Activated CD4-positive, alpha-beta T cell treated with anti-CD3 and anti-CD28 coated beads, Interleukin-2, amount 10 ng/mL, durations not matched to agents 24 days and 14 days (primary cell): ENCODE results near the gene TMEM126A. TPM values are rescaled to one million over a fixed set of nuclear protein-coding genes. Genes with fewer than 3 reads are reported as not detected.
"Not testable (repeated sequence)": the region's sequence is repeated elsewhere in the genome, so short reads cannot be mapped to it uniquely, and the experiment has no call there.

Experiments
- DNase-seq: peaks from one replicate; pipeline ENCODE4 v3.0.0; 2022
- H3K27ac Mint-ChIP-seq: one replicate; pipeline ENCODE4 v1.8.0; 2022; ENCODE audit warnings: mild to moderate bottlenecking, mixed read lengths
- H3K27me3 Mint-ChIP-seq: one replicate; pipeline ENCODE4 v1.8.0; 2022; ENCODE audit warnings: mixed read lengths
- H3K36me3 Mint-ChIP-seq: one replicate; pipeline ENCODE4 v1.8.0; 2022; ENCODE audit warnings: low read depth, mild to moderate bottlenecking, mixed read lengths
- H3K4me1 Mint-ChIP-seq: one replicate; pipeline ENCODE4 v1.8.0; 2021; ENCODE audit warnings: mixed read lengths
- H3K4me3 Mint-ChIP-seq: one replicate; pipeline ENCODE4 v1.8.0; 2022; ENCODE audit warnings: mild to moderate bottlenecking, moderate library complexity, mixed read lengths
- H3K9me3 Mint-ChIP-seq: one replicate; pipeline ENCODE4 v1.8.0; 2021; ENCODE audit warnings: mixed read lengths
- intact Hi-C: fragments of 100-400 bp; cut with micrococcal nuclease; formaldehyde crosslinking; loops from one replicate; pipeline ENCODE4 v1.15.1; 2023
- total RNA-seq: library from RNA; stranded (reverse); gene quantifications from 2 replicates; pipeline ENCODE4 v1.2.3, GENCODE V29; 2022

TMEM126A gene
- total RNA-seq, 1 donor from 2014 or later: 52.5 TPM

DNA sequence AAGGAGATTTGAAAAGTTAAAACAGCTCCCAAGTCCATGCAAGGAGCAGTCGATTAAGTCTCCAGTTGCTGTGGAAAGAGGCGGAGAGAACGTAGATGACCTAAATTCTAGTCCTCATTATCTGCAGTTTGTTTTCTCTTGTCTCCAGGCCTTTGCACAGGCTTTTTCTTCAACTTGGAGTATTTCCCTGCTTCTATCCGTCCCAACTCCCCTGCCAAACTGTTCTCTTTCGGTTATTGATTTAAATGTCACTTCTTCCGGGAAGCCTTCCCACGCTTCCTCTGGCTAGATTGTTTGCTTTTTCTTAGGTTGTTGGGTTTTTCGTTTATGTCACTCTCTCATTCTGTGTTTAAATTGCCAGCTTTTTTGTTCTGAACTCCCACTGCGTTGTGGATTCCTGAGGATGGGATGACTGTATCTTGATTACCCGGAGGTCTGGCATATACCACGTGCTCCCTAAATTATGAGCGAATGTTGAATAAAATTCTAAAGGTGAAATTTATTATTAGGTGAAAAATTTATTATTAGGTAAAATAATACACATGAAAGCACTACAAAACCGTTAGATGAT is 18.9 kb upstream of the TMEM126A start:
- Mint-ChIP-seq H3K4me3 (peak overlapping the region; percentile 96), H3K27me3 (peaks cover 2% of the 10 kb centered on the region), H3K27ac (peak overlapping the region; percentile 95), H3K4me1 (peaks cover 42% of the 10 kb centered on the region), H3K36me3 (peaks cover 23% of the 10 kb centered on the region), H3K9me3 (no peaks in the 10 kb centered on the region)
- DNase-seq: no peak
- intact Hi-C loops: loop anchor here (1.0 to 5.0 kb wide), 8 partner anchors 18 to 1178 kb away; partner anchors contain the start of genes EED, HIKESHI, PICALM and TMEM126A

DNA sequence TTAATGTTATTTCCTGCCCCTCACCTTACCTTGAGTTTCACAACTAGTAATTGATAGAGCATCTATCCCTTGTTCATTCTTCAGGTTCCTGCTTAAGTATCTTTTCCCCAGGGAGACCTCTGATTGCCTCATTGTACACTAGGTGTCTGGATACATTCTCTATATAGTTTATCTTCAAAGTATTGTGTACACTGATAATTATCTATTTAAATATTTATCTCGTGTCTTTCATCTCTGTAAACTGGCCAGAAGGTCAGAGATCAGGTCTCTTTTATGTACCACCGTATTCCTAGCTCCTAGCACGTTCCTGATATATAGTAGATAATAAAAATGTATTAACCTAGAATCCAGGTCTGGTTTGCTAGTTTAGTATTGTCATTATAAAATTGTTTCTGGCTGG is 13.0 kb upstream of the TMEM126A start:
- intact Hi-C loops: no loop called here
- H3K4me1 Mint-ChIP-seq: peaks cover 8% of the 10 kb centered on the region
- DNase-seq: no peak
- H3K27me3 Mint-ChIP-seq: no peaks in the 10 kb centered on the region
- no peak overlapping the region for H3K27ac Mint-ChIP-seq
- H3K36me3 Mint-ChIP-seq: peaks cover 48% of the 10 kb centered on the region
- no peak overlapping the region for H3K4me3 Mint-ChIP-seq
- H3K9me3 Mint-ChIP-seq: no peaks in the 10 kb centered on the region

DNA sequence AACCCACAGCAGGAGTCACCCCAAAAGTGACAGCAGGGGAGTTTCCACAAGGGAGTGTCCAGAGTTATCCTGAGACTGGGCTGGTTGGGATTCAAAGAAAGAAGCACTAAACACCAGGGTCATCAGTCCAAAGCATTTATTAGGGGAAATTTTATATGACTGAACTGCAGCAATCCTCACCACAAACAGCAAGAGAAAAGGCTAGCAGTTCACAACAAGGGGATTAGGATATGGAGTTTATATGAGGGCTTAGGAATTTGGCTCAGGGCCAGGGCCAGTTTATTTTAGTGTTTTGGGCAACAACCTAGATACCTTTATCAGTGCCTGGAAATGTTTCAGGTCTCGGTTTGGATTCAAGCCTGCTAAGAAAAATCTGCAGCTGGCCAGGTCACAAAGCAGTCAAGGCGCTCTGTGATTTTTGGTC is 4.6 kb upstream of the TMEM126A start:
- H3K27ac Mint-ChIP-seq: no peak overlapping the region
- H3K27me3 Mint-ChIP-seq: peaks cover 33% of the 10 kb centered on the region
- DNase-seq: no peak
- H3K9me3 Mint-ChIP-seq: no peaks in the 10 kb centered on the region
- H3K36me3 Mint-ChIP-seq: peaks cover 11% of the 10 kb centered on the region
- intact Hi-C loops: no loop called here
- no peaks in the 10 kb centered on the region for H3K4me1 Mint-ChIP-seq
- no peak overlapping the region for H3K4me3 Mint-ChIP-seq

DNA sequence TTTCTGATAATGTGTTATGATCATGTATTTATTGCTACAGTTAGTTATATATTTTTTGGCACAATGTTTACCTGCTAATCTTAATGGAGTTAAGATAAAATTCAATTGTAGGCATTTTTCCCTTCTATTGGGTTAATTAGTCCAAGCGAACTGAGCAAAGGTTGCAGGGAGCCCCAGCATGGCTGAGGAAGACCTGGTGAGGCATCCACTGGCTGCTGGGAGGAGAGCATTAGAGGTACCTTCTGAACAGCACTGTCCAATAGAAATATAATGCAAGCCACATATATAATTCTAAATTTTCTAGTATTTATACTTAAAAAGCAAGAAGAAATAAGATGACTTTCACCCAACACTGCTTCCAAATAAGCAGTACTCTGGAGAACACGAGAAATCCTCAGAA is 689 bp upstream of the TMEM126A start:
- peaks cover 26% of the 10 kb centered on the region for H3K27me3 Mint-ChIP-seq
- H3K27ac Mint-ChIP-seq: peak overlapping the region; percentile 98
- peak; percentile 54 for DNase-seq
- H3K4me3 Mint-ChIP-seq: peak overlapping the region; percentile 98
- peaks cover 13% of the 10 kb centered on the region for H3K4me1 Mint-ChIP-seq
- intact Hi-C loops: loop anchor here (1.0 kb wide), 1 partner anchor 19 kb away; the partner anchor contains the start of gene TMEM126B
- H3K36me3 Mint-ChIP-seq: peaks cover 13% of the 10 kb centered on the region
- H3K9me3 Mint-ChIP-seq: no peaks in the 10 kb centered on the region

DNA sequence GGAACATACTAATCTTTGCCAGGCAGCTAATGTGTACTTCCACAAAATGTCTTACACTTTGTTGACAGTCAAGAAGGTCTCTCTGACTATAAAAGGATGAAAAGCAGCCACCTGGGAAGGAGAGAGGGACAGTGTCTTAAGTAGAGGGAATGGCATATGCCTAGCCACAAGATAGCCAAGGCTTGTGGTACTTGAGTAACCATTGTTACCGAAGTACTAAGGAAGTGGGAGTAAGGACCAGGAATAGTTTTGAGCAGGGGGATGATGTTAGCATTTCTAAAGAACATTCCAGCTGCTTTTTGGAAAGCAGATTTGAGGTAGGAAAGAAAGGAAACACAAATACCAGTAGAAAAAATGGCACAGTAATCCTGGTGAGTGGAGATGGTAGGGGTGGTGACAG is 3.4 kb downstream of the TMEM126A start:
- no peaks in the 10 kb centered on the region for H3K27me3 Mint-ChIP-seq
- H3K36me3 Mint-ChIP-seq: peaks cover 26% of the 10 kb centered on the region
- H3K27ac Mint-ChIP-seq: no peak overlapping the region
- no peak for DNase-seq
- no peaks in the 10 kb centered on the region for H3K9me3 Mint-ChIP-seq
- intact Hi-C loops: no loop called here
- peaks cover 25% of the 10 kb centered on the region for H3K4me1 Mint-ChIP-seq
- H3K4me3 Mint-ChIP-seq: no peak overlapping the region

DNA sequence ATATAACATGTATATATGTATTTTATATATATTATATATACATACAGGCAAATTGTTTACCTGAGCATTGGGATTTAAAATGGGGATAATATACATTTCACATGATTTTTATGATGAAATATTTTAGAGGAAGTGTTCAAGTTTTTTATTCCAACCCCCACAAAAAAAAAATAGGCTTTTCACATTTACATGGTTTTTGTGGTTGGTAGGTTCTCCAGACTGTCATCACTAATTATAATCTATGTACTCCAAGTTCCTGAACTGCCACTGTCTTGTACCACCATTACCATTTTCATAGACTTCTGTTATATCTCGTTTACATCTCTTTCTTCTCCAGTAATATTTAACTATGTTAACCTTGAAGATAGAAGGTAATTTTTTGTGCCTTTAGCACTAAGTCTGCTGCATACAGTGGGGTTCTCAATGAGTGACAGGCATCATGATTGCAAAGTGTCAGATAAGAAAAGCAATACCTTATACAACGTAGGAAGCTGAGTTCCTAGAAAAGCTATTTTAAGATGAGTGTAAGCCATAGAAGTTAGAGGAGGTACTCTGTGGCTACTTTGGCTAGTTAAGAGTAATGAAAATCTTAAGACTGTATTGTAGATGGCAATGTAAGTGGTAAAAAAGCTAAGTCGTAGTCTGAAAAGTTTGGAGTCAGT is 5.2 kb downstream of the TMEM126A start:
- Mint-ChIP-seq H3K4me1 (peaks cover 30% of the 10 kb centered on the region), H3K4me3 (no peak overlapping the region), H3K27me3 (no peaks in the 10 kb centered on the region), H3K9me3 (no peaks in the 10 kb centered on the region), H3K27ac (peak overlapping the region; percentile 12), H3K36me3 (peaks cover 34% of the 10 kb centered on the region)
- intact Hi-C loops: no loop called here
- no peak for DNase-seq

DNA sequence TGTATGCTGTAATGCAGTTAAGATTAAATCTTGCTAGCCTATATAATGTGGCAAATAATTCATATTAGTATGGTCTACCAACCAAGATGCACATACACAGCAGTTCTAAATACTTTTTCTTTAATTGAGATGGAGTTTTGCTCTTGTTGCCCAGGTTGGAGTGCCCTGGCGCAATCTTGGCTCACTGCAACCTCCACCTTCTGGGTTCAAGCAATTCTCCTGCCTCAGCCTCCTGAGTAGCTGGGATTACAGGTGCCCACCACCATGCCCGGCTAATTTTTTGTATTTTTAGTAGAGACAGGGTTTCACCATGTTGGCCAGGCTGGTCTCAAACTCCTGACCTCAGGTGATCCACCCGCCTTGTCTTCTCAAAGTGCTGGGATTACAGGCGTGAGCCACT is 6.6 kb downstream of the TMEM126A start:
- DNase-seq, H3K9me3 Mint-ChIP-seq, intact Hi-C loops, H3K27ac Mint-ChIP-seq, H3K27me3 Mint-ChIP-seq, H3K4me3 Mint-ChIP-seq: not testable (repeated sequence)
- Mint-ChIP-seq H3K4me1 (peaks cover 30% of the 10 kb centered on the region), H3K36me3 (peaks cover 44% of the 10 kb centered on the region)

DNA sequence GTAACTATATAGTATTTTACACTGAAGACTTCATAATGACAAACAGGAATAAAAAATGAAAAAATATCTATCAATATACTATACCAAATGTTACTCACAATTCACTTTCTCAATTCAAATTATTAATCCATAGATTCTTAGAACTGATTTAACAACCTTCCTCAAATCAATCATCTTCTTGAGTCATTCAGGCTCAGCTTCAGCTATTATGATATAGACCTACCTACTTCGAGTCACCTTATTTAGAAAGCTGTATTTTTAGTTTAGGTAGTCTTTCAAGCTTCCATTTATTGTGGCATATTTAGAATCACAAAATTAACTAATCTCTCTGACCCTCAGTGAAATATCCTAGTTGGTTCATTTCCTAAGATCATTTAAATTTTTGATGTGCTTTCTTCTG is 9.0 kb downstream of the TMEM126A start:
- H3K4me3 Mint-ChIP-seq: no peak overlapping the region
- intact Hi-C loops: no loop called here
- no peaks in the 10 kb centered on the region for H3K9me3 Mint-ChIP-seq
- no peak for DNase-seq
- H3K27me3 Mint-ChIP-seq: no peaks in the 10 kb centered on the region
- peak overlapping the region; percentile 25 for H3K27ac Mint-ChIP-seq
- peaks cover 39% of the 10 kb centered on the region for H3K4me1 Mint-ChIP-seq
- peaks cover 58% of the 10 kb centered on the region for H3K36me3 Mint-ChIP-seq

DNA sequence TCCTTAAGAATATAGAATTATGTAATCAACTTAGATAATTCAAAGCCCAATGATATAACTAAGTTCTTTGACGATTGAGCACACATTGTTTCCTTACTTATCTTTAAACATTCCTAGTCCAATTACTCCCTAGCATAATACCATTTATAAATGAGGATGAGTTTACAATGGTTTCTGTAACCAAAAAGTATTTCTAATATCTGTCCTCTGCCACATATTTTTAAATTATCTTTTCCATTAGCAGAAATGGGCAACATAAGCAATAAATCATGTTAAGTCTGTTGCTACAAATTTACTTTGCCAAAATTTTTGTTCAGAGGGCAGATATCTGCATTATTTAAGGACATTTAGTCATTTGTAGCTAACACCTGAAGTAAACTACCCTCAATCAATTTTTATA is 10.4 kb downstream of the TMEM126A start:
- Mint-ChIP-seq H3K36me3 (peaks cover 61% of the 10 kb centered on the region), H3K9me3 (no peaks in the 10 kb centered on the region), H3K4me1 (peaks cover 37% of the 10 kb centered on the region), H3K27ac (no peak overlapping the region), H3K27me3 (no peaks in the 10 kb centered on the region), H3K4me3 (no peak overlapping the region)
- peak; percentile 1 for DNase-seq
- intact Hi-C loops: no loop called here

DNA sequence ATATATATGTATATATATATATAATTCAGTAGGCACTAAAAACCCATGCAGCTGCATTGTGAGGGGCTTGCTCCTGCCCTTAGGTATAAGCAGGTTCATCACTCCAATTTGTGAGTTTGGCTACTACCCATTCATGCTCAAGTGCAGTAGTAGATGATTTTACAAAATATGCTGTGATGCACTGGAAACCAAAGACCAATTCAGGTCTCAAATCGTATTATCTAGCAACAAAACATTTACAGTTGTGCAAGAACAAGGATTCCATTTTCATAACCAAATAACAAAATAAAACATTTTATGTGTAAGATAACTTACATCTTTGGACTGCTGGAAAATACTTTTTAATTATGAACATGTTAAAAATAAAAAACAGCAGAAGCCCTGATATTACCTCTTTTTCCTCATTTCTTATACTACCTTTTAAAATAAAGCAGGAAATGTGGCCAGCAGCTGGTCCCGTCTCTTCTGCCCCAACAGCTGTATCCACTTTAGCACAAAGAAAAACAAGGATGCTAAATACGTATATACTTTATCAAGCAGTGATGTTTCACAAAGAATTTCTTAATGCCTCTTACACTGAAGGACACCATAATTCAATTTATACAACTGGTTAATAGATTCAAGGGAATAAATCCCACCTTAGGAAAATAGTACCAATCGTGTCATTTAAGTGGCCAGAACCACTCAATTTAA is 14.4 kb downstream of the TMEM126A start:
- Mint-ChIP-seq H3K4me1 (peaks cover 37% of the 10 kb centered on the region), H3K27me3 (peaks cover 2% of the 10 kb centered on the region), H3K4me3 (peak overlapping the region; percentile 78), H3K9me3 (no peaks in the 10 kb centered on the region), H3K36me3 (peaks cover 59% of the 10 kb centered on the region), H3K27ac (no peak overlapping the region)
- intact Hi-C loops: loop anchor here (10.0 kb wide), 2 partner anchors 403 to 633 kb away; partner anchors contain the start of gene PICALM
- peak; percentile 56 for DNase-seq

DNA sequence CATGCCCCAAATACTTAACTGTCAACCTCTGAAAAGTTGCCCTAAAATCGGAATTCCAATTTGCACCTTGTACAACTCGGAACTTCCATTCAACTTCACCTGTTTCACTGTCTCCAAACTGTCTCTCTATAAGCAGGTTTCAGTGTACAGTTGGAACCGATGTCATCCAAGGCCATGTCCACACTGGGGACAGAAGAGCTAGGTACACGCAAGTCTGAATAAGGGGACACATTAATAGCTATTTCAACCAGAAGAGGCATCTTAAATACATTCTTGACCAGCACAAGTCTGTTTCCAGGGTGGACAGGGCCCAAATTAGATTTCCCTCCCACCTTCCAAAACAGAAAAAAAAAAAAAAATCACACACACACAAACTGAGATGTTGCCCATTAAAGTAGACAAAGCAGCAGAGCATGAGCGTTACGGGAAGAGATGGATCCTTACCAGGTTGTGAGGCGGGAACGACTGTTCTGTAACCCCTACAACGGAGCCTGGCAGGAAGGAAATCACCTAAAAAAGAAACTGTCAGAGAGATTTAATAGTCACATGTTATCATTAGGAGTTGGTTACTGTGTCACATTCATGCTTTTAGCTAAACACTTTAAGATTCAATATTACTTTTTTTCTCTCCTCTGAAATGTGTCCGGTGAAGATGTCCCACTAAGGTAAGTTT is 15.4 kb downstream of the TMEM126A start:
- Mint-ChIP-seq H3K36me3 (peaks cover 55% of the 10 kb centered on the region), H3K27ac (peak overlapping the region; percentile 99), H3K9me3 (no peaks in the 10 kb centered on the region), H3K4me1 (peaks cover 36% of the 10 kb centered on the region), H3K27me3 (peaks cover 2% of the 10 kb centered on the region), H3K4me3 (peak overlapping the region; percentile 97)
- DNase-seq: peak; percentile 71
- intact Hi-C loops: loop anchor here (10.0 kb wide), 2 partner anchors 402 to 632 kb away; partner anchors contain the start of gene PICALM

DNA sequence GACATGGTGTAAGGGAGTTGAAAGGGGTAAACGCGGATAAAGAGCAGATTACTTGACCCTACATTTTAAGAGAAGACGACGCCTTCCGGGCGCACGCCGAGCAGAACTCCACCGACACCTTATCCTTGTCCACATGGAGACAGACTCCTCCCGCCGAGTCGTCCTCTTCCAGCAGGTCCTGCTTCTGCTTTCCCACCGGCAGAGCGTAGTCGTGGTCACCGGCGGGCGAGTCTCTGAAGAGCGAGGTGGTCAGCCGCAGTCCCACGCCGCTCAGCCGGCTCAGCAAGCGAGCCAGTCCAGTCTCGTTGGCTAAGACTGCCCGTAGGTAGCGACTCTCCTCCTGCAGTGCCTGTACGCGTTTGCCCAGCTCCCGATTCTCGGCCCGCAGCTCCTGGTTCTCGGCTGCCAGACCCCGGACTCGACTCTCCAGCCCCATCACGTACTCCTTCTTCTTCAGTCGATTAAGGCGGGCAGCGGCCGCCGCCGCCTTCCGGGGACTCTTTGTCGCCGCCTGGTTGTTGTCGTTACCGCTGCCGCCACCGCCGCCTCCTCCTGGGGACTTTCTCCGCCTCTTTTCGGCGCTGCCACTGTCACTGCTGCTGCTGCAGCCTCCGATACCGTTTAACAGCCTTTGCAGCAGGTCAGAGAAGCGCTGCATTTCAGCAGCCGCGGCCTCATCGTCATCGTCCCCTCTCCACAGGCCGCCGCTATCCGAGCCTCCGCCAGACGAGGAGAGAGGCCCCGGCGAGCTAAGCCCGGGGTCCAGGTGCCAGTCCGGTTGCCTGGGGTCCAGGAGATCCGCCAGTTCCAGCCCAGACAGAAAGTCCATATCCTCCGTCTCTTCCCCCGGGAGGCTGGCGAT is 16.2 kb downstream of the TMEM126A start:
- H3K36me3 Mint-ChIP-seq: peaks cover 49% of the 10 kb centered on the region
- intact Hi-C loops: loop anchor here (1.0 to 10.0 kb wide), 7 partner anchors 16 to 631 kb away; partner anchors contain the start of genes EED, PICALM and TMEM126B
- peaks cover 2% of the 10 kb centered on the region for H3K27me3 Mint-ChIP-seq
- peaks cover 33% of the 10 kb centered on the region for H3K4me1 Mint-ChIP-seq
- H3K27ac Mint-ChIP-seq: peak overlapping the region; percentile 99
- H3K4me3 Mint-ChIP-seq: peak overlapping the region; percentile 97
- H3K9me3 Mint-ChIP-seq: no peaks in the 10 kb centered on the region
- DNase-seq: peak; percentile 97
